AG08395 (cell line): ENCODE data around the gene SMIM38.

ENCODE experiments used
- DNase-seq: peaks from one replicate; pipeline ENCODE4 v3.0.0; 2012; ENCODE audit warnings: mixed read lengths, low spot score

Gene SMIM38

DNA sequence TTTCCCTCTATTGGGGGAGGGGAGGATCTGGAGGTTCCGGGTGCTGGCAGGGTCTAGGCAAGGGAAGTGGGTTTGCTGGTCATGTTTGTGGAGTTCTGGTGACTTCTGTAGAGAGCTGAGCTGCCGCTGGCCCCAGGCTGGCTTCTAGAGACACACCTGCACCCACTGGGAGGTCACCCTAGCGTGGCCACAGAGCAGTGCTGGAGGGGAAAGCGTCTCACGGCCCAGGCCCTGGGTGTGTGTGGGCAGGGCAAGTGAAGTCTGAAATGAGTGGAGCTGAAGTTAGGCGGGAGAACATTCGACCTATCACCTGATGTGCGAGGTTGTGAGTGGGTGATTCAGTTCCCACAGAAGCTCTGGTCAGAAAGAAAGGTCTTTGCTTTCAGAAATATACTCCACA lies 27.9 kb downstream of the SMIM38 start:
- no peak for DNase-seq

DNA sequence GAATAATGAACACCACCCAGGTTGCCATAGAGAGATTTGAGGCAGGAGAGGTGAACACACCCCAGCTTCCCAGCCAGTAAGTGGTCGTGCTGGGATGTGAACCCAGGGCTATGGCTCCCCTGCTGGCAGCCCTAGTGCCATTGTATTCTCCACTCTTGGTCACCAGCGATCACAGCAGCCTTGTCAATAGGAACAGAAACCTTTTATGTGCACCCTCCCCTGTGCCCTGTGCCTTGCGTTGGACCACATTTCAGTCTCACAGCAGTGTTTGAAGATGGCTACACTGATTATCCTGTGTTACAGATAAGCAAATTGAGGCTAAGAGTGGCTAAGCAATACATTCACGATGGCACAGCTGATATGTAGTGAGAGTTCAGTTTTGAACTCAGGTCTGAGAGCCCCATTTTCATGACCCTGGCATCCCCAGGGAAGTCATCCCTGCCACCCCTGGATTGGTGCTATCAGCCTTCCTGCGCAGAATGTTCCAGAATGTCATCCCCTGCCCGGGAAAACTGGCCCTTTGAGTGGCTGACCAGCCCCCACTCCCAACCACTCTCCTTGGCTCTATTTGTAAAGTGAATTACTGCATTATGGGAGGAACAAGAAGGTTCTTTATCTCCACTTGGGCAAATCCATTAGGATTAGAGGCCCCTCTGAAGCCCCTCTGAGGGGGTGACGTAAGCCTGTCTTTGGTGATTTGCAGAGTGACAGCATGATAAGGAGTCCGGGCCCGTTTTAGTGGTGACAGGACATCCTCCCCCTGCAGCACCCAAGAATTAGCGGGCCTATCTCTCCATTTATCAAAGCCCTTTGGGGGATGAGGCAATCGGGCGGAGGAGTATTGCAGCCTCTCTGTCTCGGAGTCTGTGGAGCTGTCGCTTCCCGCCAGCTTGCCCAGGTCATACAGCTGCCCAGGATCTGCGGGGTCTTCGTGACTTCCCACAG lies 30.9 kb downstream of the SMIM38 start:
- no peak for DNase-seq

DNA sequence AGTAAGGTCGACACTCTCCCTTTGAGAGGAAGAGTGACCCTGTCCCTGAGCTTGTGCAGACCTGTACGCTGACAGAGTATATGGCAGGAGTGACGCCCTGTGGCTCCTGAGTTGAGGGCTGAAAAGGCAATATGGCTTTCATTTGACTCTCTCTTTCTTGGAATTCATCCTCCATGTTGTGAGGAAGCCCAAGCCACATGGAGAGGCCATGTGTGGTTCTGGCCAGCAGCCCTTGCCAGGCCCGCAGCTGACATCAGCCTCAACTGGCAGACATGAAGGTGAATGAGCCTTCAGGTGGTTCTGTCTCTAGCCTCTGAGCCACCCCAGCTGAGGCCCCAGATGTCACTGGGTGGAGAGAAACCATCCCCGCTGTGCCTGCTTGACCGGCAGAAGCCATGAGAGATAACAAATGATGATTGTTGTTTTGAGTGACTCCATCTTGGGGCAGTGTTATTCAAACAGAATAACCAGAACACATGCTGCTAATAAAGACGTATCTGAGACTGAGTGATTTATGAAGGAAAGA lies 31.9 kb downstream of the SMIM38 start:
- DNase-seq: no peak

DNA sequence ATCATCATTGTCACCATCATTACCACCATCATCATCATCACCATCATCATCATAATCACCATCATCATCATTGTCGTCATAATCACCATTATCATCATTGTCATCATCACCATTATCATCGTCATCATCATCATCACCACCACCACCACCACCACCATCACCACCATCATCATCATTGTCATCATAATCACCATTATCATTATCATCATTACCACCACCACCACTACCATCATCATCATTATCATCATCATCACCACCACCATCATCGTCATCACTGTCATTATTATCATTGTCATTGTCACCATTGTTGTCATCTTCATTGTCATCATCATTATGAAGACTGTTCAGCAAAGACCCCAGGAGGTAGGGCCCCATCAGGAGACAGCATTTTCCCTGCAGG lies 33.3 kb downstream of the SMIM38 start:
- DNase-seq: no peak

DNA sequence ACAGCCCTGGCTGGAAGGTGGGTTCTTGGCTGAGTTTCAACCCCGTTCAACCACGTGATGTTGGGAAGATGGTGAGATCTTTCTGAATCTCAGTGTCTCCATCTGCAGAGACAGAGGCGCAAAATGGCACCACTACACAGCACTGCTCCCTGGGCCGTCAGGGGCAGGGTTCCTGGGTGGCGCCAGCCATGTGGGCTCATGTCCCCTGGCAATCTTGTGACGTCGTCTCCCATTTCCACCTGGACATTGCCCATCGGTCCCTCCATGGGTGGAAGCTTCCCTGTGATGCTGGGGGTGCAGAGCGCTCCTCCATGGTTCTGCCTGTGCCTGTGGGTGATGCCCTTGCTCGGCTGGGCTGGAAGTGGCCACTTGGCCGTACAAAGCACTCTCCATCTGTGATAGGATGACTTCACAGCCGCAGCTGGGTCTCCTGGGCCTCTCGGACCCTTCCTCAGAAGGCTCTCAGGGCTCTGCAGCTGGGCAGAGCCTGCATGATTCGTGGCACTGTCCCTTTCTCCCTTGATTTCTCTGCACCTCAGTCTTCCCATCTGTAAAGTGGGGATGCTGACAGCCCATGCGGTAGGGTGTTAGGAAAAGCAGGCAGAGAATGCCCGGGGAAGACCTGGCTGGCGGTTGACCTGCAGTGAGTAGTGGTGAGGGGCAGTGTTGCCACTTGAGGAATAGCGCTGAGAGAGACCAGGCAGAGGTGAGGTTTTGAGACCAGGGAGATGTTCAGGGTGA lies 35.2 kb downstream of the SMIM38 start:
- DNase-seq: no peak

DNA sequence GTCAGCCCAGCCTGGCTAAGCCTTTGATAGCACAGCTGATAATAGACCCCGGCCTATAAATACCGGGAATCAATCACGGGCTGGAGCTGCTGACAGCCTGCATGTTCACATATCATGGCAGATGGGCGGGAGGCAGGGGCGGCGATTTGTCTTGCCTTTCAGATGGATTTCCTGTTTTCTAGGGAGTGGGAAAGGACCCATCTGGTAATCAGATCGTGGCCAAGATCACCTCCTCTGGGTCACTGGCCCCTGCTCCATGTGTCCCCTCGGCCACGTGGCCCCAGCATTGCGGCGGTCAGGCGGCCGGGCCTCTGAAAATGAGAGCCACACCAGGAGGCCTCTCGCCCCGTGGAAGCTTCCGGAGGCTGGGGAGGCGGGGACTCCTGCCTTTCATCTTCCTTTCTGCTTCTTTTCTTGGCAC lies 36.6 kb downstream of the SMIM38 start:
- no peak for DNase-seq

DNA sequence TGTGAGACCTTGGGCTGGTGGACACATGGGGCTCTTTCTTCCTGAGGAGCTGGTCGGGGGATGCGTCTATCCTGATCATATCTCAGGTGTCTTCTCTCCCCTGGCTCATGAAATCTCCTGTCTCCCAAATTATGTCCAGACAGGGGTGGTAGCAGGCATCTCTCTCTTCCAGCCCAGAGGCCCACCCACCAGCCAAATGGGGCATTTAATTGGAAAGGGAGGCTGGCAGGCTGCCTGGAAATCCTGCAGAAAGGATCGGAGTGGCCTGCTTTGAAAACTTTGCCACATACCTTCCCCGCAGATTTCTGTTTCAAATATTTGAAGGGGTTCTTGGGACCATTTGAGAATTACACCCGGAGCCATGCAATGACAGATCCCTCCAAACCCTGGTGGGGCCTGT lies 37.4 kb downstream of the SMIM38 start:
- DNase-seq: no peak

DNA sequence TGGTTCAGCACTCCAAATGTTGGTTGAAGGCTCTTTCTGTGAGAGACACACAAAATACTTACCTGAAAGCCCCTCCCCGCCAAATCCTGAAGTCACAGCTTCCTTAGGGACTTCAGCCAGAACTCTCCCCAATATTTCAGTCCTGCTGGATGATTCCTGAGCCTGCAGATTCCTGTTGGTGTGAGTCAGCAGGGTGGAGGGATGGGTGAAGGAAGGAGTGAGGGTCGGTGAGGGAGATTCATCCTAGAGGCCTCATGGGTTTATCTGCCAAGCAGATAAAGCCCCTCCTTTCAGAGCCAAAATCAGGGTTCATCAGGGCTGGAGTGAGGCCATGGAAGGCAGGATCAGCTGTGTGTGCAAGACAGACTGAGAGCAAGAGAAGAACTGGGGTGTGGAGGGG lies 37.9 kb downstream of the SMIM38 start:
- no peak for DNase-seq

DNA sequence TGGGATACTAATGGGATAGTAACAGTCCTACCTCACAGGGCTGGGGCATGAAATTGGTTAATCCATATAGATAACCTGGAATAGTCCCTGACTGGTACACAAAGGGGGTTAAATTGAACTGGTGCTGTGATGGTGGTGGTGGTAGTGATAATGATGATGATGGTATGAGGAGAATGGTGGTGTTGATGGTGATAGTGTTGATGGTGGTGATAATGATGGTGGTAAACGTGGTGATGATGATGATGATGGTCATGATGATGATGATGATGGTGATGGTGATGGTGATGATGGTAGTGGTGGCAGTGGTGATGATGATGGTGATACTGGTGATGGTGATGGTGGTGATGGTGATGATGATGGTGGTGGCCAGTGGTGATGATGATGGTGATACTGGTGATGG lies 38.7 kb downstream of the SMIM38 start:
- DNase-seq: no peak

DNA sequence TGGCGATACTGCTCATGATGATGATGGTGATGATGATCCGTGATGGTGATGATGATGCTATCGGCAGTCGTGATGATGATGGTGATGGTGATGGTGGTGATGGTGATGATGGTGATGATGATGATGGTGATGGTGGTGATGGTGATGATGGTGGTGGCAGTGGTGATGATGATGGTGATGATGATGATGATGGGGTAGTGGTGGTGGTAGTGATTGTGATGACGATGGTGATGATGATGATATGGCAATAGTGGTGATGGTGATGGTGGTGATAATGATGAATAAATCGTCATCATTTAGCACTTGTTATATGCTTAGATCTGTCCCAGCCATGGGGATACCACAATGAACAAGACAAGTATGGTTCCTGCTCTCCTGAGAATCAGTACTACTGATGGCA lies 39.2 kb downstream of the SMIM38 start:
- DNase-seq: no peak

DNA sequence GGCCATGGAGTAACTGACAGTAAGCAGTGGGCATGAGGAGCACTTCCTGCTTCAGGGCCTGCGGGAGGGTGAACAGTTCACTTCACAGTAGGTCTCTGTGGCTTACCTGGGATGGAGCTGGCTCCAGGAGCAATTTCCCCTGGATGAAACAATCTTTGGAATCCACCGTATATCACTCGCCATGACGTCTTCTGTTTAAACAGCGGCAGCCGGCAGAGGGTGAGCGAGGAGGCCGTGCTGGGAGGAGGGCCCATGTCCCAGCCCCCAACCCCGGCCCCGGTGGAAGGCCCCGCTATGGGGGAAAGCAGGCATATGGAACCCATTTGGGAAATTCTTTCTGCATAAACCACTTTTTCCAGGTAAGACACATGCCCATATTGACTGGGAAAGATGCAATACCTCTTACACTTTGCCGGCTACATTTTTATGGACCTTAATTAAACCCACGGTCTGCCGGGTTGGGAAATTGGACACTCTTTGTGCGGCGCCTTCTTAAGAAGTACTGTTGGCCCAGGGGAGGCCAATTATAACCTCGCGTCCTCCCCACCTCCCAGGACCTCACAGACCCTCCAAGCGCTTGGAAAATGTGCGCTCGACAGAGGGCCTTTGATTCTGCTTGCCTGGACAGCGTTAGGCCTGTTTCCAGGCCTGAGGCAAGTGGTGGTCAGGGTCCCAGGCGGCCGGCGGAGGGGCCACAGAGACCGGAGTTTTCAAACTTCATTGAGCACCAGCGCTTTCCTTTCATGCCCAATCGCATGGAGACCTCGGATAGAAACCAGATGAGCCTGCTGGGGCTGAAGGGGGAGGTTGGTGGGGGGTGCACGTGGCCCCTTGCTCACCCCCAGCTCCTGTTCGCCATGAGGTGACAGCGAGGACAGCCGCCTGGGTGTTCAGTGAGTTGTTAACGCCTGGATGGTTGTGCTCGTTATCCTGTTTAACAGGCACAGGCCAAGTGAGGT lies 40.4 kb downstream of the SMIM38 start:
- no peak for DNase-seq

DNA sequence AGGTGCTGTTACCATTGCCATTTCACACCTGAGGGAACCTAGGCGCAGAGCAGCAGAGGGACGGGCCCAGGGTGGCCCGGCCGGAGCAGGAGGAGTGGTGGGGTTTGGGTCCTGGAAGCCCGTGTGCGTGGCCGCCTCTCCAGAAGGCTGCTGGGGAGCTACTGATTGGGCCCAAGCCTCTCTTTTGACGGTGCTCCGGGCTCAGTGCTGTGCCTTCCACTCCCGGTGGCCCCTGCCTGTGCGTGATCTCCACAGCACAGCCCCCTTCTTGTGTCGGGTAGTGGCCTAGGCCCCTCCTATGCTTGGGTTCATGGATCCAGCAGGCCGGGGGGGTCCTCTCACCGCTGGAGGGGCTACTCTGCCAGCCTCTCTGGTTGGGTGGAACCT lies 41.0 kb downstream of the SMIM38 start:
- no peak for DNase-seq

DNA sequence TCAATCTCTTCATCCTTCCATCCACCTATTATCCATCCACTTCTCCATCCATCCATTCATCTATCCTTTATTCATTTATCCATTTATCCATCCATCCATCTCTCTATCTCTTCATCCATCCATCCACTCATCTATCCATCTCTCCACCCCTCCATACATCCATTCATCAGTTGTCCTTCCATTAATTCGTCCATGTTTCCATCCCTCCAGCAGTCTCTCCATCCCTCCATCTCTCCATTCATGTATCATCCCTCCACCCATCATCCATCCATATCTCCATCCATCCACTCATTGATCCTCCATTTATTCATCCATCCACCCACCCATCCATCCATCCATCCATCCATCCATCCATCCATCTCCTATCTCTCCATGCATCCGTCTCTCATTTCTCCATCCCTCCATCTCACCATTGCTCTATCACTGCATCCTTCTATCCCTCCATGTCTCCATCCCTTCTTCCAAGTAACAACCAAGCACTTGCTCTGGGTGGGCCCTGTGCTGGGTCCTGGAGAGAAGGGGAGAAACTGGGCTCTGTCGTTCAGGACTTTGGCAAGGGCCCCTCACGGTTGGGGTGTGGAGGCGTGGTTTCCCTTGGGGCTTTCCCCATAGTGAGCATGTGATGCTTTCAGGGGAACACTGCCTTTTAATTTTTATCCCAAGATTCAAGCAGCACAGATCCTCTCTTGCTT lies 43.3 kb downstream of the SMIM38 start:
- DNase-seq: no peak

DNA sequence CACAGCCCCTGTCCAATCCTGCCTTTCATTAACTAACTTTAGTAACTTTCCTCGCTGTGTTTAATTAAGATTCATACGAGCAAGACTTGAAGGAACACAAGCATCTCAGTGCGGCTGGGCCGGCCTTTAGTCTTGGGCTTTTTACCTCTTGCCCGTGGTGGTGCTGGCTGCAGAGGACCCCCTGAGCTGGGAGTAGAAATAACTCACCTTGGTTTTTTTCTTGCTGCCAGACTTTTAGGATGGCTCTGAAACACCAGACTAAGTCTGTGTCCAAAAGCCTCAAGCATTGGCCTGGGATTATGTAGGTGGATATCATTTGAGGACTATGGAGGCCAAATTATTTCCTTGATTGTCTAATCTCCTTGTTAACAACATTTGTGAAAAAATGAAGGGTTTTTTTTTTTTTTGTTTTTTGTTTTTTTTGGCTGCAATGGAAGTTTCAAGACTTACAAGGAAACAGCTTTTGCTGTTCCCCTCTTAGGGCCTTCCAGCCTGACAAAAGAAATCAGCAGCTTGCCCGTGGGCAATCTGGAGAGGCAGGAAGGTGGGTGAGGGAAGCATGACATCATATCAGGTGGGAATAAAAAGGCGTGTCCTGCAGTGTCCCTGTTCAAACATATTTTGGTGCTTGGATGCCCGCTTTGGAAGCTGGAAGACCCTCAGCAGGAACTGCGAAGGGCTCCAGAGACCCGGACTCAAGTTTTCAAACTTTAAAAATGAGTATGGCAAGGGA lies 44.0 kb downstream of the SMIM38 start:
- DNase-seq: no peak

DNA sequence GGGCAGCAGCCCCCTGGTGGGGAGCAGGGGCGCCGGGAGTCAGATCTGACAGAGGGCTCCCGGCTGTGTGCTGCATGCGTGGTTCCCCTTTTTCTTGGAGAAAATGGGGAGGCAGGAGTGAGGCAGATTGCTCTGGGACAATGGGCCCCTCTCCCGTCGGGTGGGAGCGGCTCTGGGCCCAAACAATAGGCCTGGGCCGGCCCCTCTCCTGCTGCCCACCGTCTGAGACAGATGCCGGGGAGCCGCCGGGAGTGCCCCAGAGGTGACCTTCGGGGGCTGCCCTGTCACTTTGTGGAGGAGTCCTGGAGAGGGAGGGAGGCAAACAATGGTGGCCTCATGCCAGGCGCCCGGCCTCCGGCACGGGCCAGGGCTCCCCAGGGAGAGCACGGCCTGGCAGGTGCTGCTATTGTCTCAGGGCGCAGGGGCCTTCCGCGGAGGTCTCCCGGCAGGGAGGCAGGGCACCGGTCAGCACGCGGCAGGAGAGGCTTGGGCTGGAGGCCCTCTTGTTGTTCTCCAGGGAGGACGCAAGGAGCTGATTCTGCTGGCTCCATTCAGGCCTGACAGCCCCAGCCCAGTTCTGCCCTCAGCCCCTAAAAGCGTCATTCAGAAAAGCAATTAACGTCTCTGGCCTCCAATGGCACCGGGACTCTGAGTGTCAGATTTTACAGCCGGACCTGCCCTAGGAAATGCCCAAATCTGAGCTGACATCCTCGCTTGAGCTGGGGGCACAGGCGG lies 44.8 kb downstream of the SMIM38 start:
- DNase-seq: no peak

DNA sequence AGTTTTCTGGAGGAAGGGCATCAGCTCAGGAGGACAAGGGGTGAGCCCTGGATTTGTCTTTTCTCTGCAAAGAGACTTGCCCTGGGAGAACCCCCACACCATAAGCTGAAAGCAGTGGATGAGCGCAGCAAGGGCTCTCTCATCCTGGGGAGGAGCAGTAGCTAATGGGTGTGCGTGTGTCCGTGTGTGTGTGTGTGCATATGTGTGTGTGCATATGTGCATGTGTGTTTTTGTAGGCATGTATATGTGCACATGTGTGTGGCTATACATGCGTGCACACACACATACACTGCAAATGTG lies 45.3 kb downstream of the SMIM38 start:
- DNase-seq: no peak

DNA sequence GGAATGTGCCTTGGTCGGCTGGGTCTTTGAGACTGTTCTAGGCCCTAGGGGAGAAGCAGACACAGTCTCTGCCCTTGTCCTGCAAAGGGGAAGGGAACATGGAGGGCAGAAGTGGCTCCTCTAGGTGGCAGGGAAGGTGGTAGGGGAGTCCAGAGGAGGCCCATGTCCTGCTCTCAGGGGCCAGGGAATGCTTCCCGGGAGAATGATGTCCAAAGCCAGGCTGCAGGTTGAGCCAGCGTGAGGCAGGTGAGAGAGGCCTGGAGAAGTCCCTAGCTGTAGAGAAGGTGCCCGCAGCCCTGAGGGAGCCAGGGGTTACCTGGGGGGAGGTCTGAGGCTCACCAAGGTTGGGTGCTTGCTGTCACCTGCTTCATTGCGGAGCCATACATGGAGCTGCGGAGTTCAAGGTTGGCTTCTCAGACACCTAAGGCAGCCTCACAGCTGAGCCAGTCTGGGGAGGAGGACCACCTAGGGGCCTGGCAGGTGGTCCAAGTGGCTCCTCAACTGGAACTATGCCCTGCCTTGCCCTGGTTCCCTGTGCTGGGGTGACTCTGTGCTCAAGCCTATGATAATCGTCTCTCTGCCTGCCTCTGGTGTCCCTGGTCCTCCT lies 46.1 kb downstream of the SMIM38 start:
- no peak for DNase-seq

DNA sequence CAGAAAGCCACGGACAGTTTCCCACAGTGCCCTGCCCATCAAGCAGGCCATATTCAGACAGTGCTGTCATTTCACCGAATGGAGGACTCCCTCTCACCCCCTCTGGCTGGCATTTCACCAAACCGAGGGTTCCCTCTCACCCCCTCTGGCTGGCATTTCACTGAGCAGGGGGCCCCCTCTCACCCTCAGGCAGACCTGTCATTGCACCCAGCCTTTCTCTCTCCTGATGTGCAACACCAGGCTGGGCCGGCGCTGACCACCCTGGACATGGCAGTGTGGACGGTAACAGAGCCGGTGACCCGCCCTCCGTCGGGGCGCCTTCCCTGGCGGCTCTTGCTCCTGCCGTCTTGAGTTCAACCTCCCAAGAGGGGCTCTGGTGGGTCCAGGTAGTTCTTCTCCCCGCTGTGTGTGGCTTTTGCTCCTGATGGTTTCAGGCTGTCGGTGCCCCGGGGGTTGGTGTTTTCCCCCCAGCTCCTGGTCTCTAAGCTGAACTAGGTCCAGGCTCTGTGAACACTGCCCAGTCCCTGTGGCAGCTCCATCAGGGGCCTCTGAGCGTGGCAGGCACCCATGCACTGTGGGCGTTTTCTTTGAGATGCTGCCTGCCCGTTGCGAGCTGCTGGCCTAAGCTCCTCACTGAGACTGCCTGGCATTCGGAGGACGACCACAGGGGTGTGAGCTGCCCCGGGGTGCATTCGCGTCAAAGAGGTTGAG lies 46.9 kb downstream of the SMIM38 start:
- DNase-seq: no peak

DNA sequence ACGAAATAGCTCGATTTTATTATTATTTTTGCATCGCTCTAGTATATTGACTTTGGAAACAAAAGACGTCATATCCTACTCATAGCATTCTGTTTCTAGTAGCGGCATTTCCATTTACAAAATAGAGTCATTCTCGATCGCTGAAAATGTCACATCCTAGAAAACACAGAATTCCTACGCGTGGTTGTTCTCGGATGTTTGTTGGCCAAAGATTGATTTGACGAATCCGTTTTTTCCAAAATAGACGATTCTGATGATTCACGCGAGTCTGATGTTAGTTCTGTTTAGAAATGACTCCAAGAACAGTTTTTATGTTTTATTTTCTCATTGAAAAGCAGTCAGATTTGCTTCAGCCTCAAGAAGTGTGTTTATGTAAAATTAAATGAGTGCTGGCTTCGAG lies 47.6 kb downstream of the SMIM38 start:
- DNase-seq: no peak
